ENCODE measurements around the gene TMEM63A. TPM values are rescaled to one million over a fixed set of nuclear protein-coding genes. Genes with fewer than 3 reads are reported as not detected.

The TMEM63A gene
- total RNA-seq, 1 experiment from 2014 or later = 47.5 TPM

GRCh38 chr1:225868631-225869330 is 13.4 kb downstream of the TMEM63A start:
- Histone ChIP-seq H3K27ac (ENCODE audit: low read length) (no peak overlapping the region), H3K9me2 (replicated peaks; ENCODE audit: low read length) (no peaks in the 10 kb centered on the region), H2AFZ (ENCODE audit: low read length) (no peak overlapping the region), H3K36me3 (ENCODE audit: low read depth, low read length) (peaks cover 55% of the 10 kb centered on the region), H4K20me1 (ENCODE audit: low read length) (peaks cover 19% of the 10 kb centered on the region), H3K4me2 (ENCODE audit: low read length) (no peak overlapping the region), H3K4me3 (ENCODE audit: low read length) (no peak overlapping the region), H3K27me3 (ENCODE audit: low read length) (no peaks in the 10 kb centered on the region), H3F3A (ENCODE audit: low read length, unreplicated experiment) (peaks cover 24% of the 10 kb centered on the region), H3K4me1 (ENCODE audit: insufficient read depth, low read length) (peaks cover 69% of the 10 kb centered on the region), H3K9me3 (ENCODE audit: low read length) (no peaks in the 10 kb centered on the region), H3K9ac (ENCODE audit: low read length) (no peak overlapping the region), H3K79me2 (ENCODE audit: low read length) (peaks cover 15% of the 10 kb centered on the region)
- no peak for DNase-seq
- ChIA-PET CTCF (interaction anchor here (0.5 kb wide), 1 partner anchor 122 kb away, joined by 6 read pairs; no protein-coding TSS in a partner anchor), POLR2A (ENCODE audit: unreplicated experiment) (interaction anchor here (0.6 kb wide), 1 partner anchor 55 kb away, joined by 5 read pairs; the partner anchor contains the start of gene PYCR2)
- BruUV-seq (replicated peaks) = no TSS peak
- intact Hi-C loops (cut with micrococcal nuclease) = no loop called here
- no peak for ATAC-seq
- TF ChIP-seq EZH2 (IDR thresholded peaks at IDR 0.05; ENCODE audit: low read length, unreplicated experiment) = no peak
- no peak for TF ChIP-seq CTCF (conservative IDR thresholded peaks at IDR 0.05; ENCODE audit: low read depth, low read length)
- TF ChIP-seq EZH2phosphoT487 (IDR thresholded peaks at IDR 0.05; ENCODE audit: borderline replicate concordance, low read length) = no peak

GRCh38 chr1:225866981-225867380 is 15.2 kb downstream of the TMEM63A start:
- Histone ChIP-seq H3F3A (ENCODE audit: low read length, unreplicated experiment) (peaks cover 18% of the 10 kb centered on the region), H3K4me1 (ENCODE audit: insufficient read depth, low read length) (peaks cover 51% of the 10 kb centered on the region), H3K36me3 (ENCODE audit: low read depth, low read length) (peaks cover 57% of the 10 kb centered on the region), H3K9ac (ENCODE audit: low read length) (no peak overlapping the region), H3K27me3 (ENCODE audit: low read length) (no peaks in the 10 kb centered on the region), H4K20me1 (ENCODE audit: low read length) (peaks cover 19% of the 10 kb centered on the region), H3K4me2 (ENCODE audit: low read length) (peak overlapping the region; percentile 59; the same call in 1 of the 2 replicates), H3K79me2 (ENCODE audit: low read length) (0 out of 2 replicates have a peak, but pooled peaks cover 5% of the 10 kb centered on the region), H3K27ac (ENCODE audit: low read length) (peak overlapping the region; percentile 90), H3K9me2 (replicated peaks; ENCODE audit: low read length) (no peaks in the 10 kb centered on the region), H3K9me3 (ENCODE audit: low read length) (no peaks in the 10 kb centered on the region), H3K4me3 (ENCODE audit: low read length) (no peak overlapping the region), H2AFZ (ENCODE audit: low read length) (no peak overlapping the region)
- no TSS peak for BruUV-seq (replicated peaks)
- DNase-seq = no peak
- CTCF ChIA-PET = no interaction called here
- POLR2A ChIA-PET (ENCODE audit: unreplicated experiment) = no interaction called here
- no peak for TF ChIP-seq CTCF (conservative IDR thresholded peaks at IDR 0.05; ENCODE audit: low read depth, low read length)
- intact Hi-C loops (cut with micrococcal nuclease) = loop anchor here (1.0 kb wide), 1 partner anchor 14 kb away; no protein-coding TSS in a partner anchor
- no peak for ATAC-seq
